ENCODE data around the gene AUTS2. TPM values are rescaled to one million over a fixed set of nuclear protein-coding genes. Genes with fewer than 3 reads are reported as not detected.

The AUTS2 gene
- total RNA-seq, 4 donors from 2014 or later: 14.9 to 27.2 (median 17.5) TPM

- intact Hi-C loops (cut with DNase I): no loop called here
- Histone ChIP-seq H3K27ac (no peak overlapping the region), H3K9me3 (no peaks in the 10 kb centered on the region), H3K4me3 (replicated peaks in 1 of 3) (no peak overlapping the region), H3K36me3 (no peaks in the 10 kb centered on the region), H3K4me1 (no peaks in the 10 kb centered on the region), H3K27me3 (no peaks in the 10 kb centered on the region)
- DNase-seq: no peak
- 70 to 80% methylated on average over 1 of the region's 1 CpG for WGBS, 2 donors
- no peak for TF ChIP-seq CTCF (IDR thresholded peaks at IDR 0.05)
- no peak for TF ChIP-seq POLR2A (IDR thresholded peaks at IDR 0.05)
Observed at GRCh38 chr7:70044064-70044463, 445.8 kb downstream of the AUTS2 start.

- Histone ChIP-seq H3K4me3 (replicated peaks in 1 of 3) (no peak overlapping the region), H3K9me3 (no peaks in the 10 kb centered on the region), H3K36me3 (no peaks in the 10 kb centered on the region), H3K27ac (no peak overlapping the region), H3K4me1 (no peaks in the 10 kb centered on the region), H3K27me3 (no peaks in the 10 kb centered on the region)
- no peak for TF ChIP-seq CTCF (IDR thresholded peaks at IDR 0.05)
- no peak for TF ChIP-seq POLR2A (IDR thresholded peaks at IDR 0.05)
- WGBS, 2 donors: 91 to 94% methylated on average over 4 of the region's 4 CpGs
- intact Hi-C loops (cut with DNase I): no loop called here
- DNase-seq: no peak
Observed at GRCh38 chr7:70044525-70044924, 446.2 kb downstream of the AUTS2 start.

GRCh38 chr7:70044981-70045380, 446.7 kb downstream of the AUTS2 start:
- Histone ChIP-seq H3K27me3 (no peaks in the 10 kb centered on the region), H3K4me1 (no peaks in the 10 kb centered on the region), H3K36me3 (no peaks in the 10 kb centered on the region), H3K4me3 (replicated peaks in 1 of 3) (no peak overlapping the region), H3K9me3 (no peaks in the 10 kb centered on the region), H3K27ac (no peak overlapping the region)
- 94 to 97% methylated on average over 3 of the region's 3 CpGs for WGBS, 2 donors
- TF ChIP-seq CTCF (IDR thresholded peaks at IDR 0.05) (no peak), POLR2A (IDR thresholded peaks at IDR 0.05) (no peak)
- intact Hi-C loops (cut with DNase I): no loop called here
- no peak for DNase-seq

- no peaks in the 10 kb centered on the region for H3K9me3 ChIP-seq
- H3K27me3 ChIP-seq: no peaks in the 10 kb centered on the region
- no peaks in the 10 kb centered on the region for H3K4me1 ChIP-seq
- no peak for DNase-seq
- WGBS, 2 donors: 92 to 98% methylated on average over 1 of the region's 1 CpG
- intact Hi-C loops (cut with DNase I): no loop called here
- no peak for TF ChIP-seq POLR2A (IDR thresholded peaks at IDR 0.05)
- TF ChIP-seq CTCF (IDR thresholded peaks at IDR 0.05): no peak
- H3K36me3 ChIP-seq: no peaks in the 10 kb centered on the region
- no peak overlapping the region for H3K27ac ChIP-seq
- H3K4me3 ChIP-seq (replicated peaks in 1 of 3): no peak overlapping the region
Observed at GRCh38 chr7:70047384-70047783, 449.1 kb downstream of the AUTS2 start.

- no peak overlapping the region for H3K4me3 ChIP-seq (replicated peaks in 1 of 3)
- no peak overlapping the region for H3K27ac ChIP-seq
- TF ChIP-seq CTCF (IDR thresholded peaks at IDR 0.05) (no peak), POLR2A (IDR thresholded peaks at IDR 0.05) (no peak)
- H3K27me3 ChIP-seq: no peaks in the 10 kb centered on the region
- intact Hi-C loops (cut with DNase I): no loop called here
- no peaks in the 10 kb centered on the region for H3K4me1 ChIP-seq
- 88 to 89% methylated on average over 3 of the region's 3 CpGs for WGBS, 2 donors
- no peak for DNase-seq
- no peaks in the 10 kb centered on the region for H3K36me3 ChIP-seq
- H3K9me3 ChIP-seq: no peaks in the 10 kb centered on the region
Observed at GRCh38 chr7:70047891-70048448, 449.7 kb downstream of the AUTS2 start.

All from thyroid gland (tissue), 4 donors.